GM12892 (cell line): ENCODE data around the gene VAMP7.
"Not testable (repeated sequence)": the region's sequence is repeated elsewhere in the genome, so short reads cannot be mapped to it uniquely, and the experiment has no call there.

Experiments
- DNase-seq: peaks from one replicate; pipeline ENCODE4 v3.0.0; 2011; ENCODE audit not compliant: insufficient read length
- FAIRE-seq: peaks from 2 replicates; lab custom pipeline; 2011; peaks lifted over from hg19 to GRCh38; lab: Jason Lieb, UNC
- POLR2A ChIP-seq: IDR thresholded peaks from 2 replicates; pipeline ENCODE4 v1.6.1; 2011; ENCODE audit warnings: low read depth, low read length, control low read depth
- POLR2AphosphoS5 ChIP-seq: IDR thresholded peaks from 2 replicates; pipeline ENCODE4 v1.6.1; 2011; ENCODE audit warnings: low read depth, low read length, control low read depth
- TAF1 ChIP-seq: IDR thresholded peaks from 2 replicates; pipeline ENCODE4 v1.6.1; 2011; ENCODE audit warnings: low read depth, mild to moderate bottlenecking, control low read depth, low read length, borderline replicate concordance

VAMP7 gene

GRCh38 chrX:155880586-155881157 lies 473 bp upstream of the VAMP7 start:
- FAIRE-seq (no peak), DNase-seq (no peak)
- no peak for TF ChIP-seq POLR2A
- TF ChIP-seq POLR2AphosphoS5, result no peak
- TF ChIP-seq TAF1, result no peak

GRCh38 chrX:155886409-155886808 lies 5.3 kb downstream of the VAMP7 start:
- TF ChIP-seq POLR2A (no peak), POLR2AphosphoS5 (no peak), TAF1 (no peak)
- no peak for DNase-seq
- FAIRE-seq, result no peak

GRCh38 chrX:155888139-155888538 lies 7.0 kb downstream of the VAMP7 start:
- DNase-seq (no peak), FAIRE-seq (peak; percentile 44)
- TF ChIP-seq TAF1 (no peak), POLR2AphosphoS5 (no peak), POLR2A (no peak)

GRCh38 chrX:155889328-155889727 lies 8.2 kb downstream of the VAMP7 start:
- FAIRE-seq (no peak), DNase-seq (no peak)
- no peak for TF ChIP-seq POLR2A
- no peak for TF ChIP-seq TAF1
- no peak for TF ChIP-seq POLR2AphosphoS5

GRCh38 chrX:155891446-155892210 lies 10.5 kb downstream of the VAMP7 start:
- TF ChIP-seq POLR2A, result no peak
- TF ChIP-seq TAF1, result no peak
- TF ChIP-seq POLR2AphosphoS5, result no peak
- FAIRE-seq (no peak), DNase-seq (no peak)

GRCh38 chrX:155893521-155893920 lies 12.4 kb downstream of the VAMP7 start:
- TF ChIP-seq POLR2AphosphoS5 (no peak), POLR2A (no peak), TAF1 (no peak)
- FAIRE-seq, result no peak
- DNase-seq, result no peak

- FAIRE-seq, result no peak
- TF ChIP-seq POLR2AphosphoS5, result no peak
- no peak for TF ChIP-seq POLR2A
- no peak for TF ChIP-seq TAF1
These were observed 15.4 kb downstream of the VAMP7 start for GRCh38 chrX:155896512-155896911.

GRCh38 chrX:155899366-155899765 lies 18.2 kb downstream of the VAMP7 start:
- FAIRE-seq (no peak), DNase-seq (no peak)
- TF ChIP-seq POLR2A (no peak), POLR2AphosphoS5 (no peak), TAF1 (no peak)

More at GRCh38 chrX:155896512-155896911, 15.4 kb downstream of the VAMP7 start:
- DNase-seq, result no peak

- DNase-seq (no peak), FAIRE-seq (peak; percentile 74)
- TF ChIP-seq POLR2AphosphoS5 (no peak), TAF1 (no peak), POLR2A (no peak)
These were observed 19.6 kb downstream of the VAMP7 start for GRCh38 chrX:155900765-155901164.

- not testable (repeated sequence) for DNase-seq, FAIRE-seq
These were observed 26.5 kb downstream of the VAMP7 start for GRCh38 chrX:155907661-155908060.

GRCh38 chrX:155923200-155923599 lies 42.1 kb downstream of the VAMP7 start:
- FAIRE-seq, result no peak
- no peak for DNase-seq
- TF ChIP-seq POLR2A, result no peak
- TF ChIP-seq POLR2AphosphoS5, result no peak
- no peak for TF ChIP-seq TAF1

GRCh38 chrX:155930852-155931618 lies 49.9 kb downstream of the VAMP7 start:
- not testable (repeated sequence) for FAIRE-seq, DNase-seq
